ENCODE data around the gene PDE4A. TPM values are rescaled to one million over a fixed set of nuclear protein-coding genes. Genes with fewer than 3 reads are reported as not detected.

PDE4A gene
- total and polyA plus RNA-seq, 2 of the 8 experiments (the other 6 are each of a cell fraction or from before 2014, with no cell fraction given): 2.0 to 4.4 TPM

GRCh38 chr19:10422846-10423245, 2.5 kb downstream of the PDE4A start:
- Histone ChIP-seq H3K9ac (replicated peaks in 1 of 4; ENCODE audit: extremely low read depth in 1 of 4, low read depth in 3 of 4, low read length in 3 of 4) (no peak overlapping the region), H4K8ac (ENCODE audit: extremely low read depth, insufficient read depth, low read length) (no peak overlapping the region), H3K23me2 (ENCODE audit: low read depth, low read length) (peaks cover 14% of the 10 kb centered on the region; the same call in 1 of the 2 replicates), H3K4ac (replicated peaks; ENCODE audit: insufficient read length, low read depth, low read length) (peak overlapping the region; percentile 48), H2BK120ac (replicated peaks; ENCODE audit: low read depth, low read length) (no peak overlapping the region), H4K20me1 (replicated peaks in 1 of 2; ENCODE audit: control insufficient read depth in 1 of 2, insufficient read depth in 2 of 2, low read length in 2 of 2) (peaks cover 0 to 16% of the 10 kb centered on the region in 2 experiments), H3K4me1 (replicated peaks in 1 of 4; ENCODE audit: control insufficient read depth in 3 of 4, insufficient read depth in 4 of 4, low read length in 3 of 4) (peaks cover 2 to 26% (median 10%) of the 10 kb centered on the region in 4 experiments), H3K18ac (ENCODE audit: extremely low read depth, low read length) (no peak overlapping the region), H3K4me2 (ENCODE audit: insufficient read depth in 1 of 2, low read depth in 2 of 2, low read length in 2 of 2) (no peak overlapping the region), H3K14ac (ENCODE audit: insufficient read length) (no peak overlapping the region), H2BK12ac (ENCODE audit: low read depth, low read length) (no peak overlapping the region), H2AFZ (ENCODE audit: low read length) (no peak overlapping the region), H2AK5ac (ENCODE audit: low read depth, low read length) (no peak overlapping the region), H3K79me2 (ENCODE audit: control insufficient read depth in 1 of 2, insufficient read depth in 2 of 2, low read length in 2 of 2) (no peaks in the 10 kb centered on the region), H2BK5ac (ENCODE audit: low read depth, low read length) (no peak overlapping the region), H3K9me3 (ENCODE audit: insufficient read depth in 2 of 2, low read depth in 1 of 2, low read length in 1 of 2) (no peaks in the 10 kb centered on the region), H4K91ac (replicated peaks; ENCODE audit: insufficient read length, low read length) (no peak overlapping the region), H3K4me3 (ENCODE audit: extremely low read depth in 1 of 4, insufficient read depth in 2 of 4, low read depth in 3 of 4, low read length in 4 of 4) (no peak overlapping the region), H2BK15ac (ENCODE audit: low read length) (no peak overlapping the region), H3K79me1 (ENCODE audit: low read depth, low read length) (no peaks in the 10 kb centered on the region), H4K5ac (ENCODE audit: insufficient read length, low read depth, low read length) (no peak overlapping the region), H3K27ac (ENCODE audit: low read depth, low read length) (no peak overlapping the region), H3K27me3 (replicated peaks in 1 of 4; ENCODE audit: control insufficient read depth in 3 of 4, extremely low read depth in 1 of 4, insufficient read depth in 3 of 4, low read length in 3 of 4) (peaks cover 46 to 93% (median 81%) of the 10 kb centered on the region in 4 experiments), H2BK20ac (ENCODE audit: low read length) (no peak overlapping the region), H3K56ac (replicated peaks; ENCODE audit: insufficient read length, low read depth, low read length) (no peak overlapping the region), H3K23ac (ENCODE audit: insufficient read length) (no peak overlapping the region), H3K36me3 (ENCODE audit: control insufficient read depth in 2 of 4, insufficient read depth in 4 of 4, low read length in 3 of 4) (no peaks in the 10 kb centered on the region)
- DNase-seq (ENCODE audit: low read depth in 1 of 2, low spot score in 2 of 2) (no peak), FAIRE-seq (no peak)
- WGBS, 2 experiments (ENCODE audit: extremely low coverage in 1 of 2, insufficient coverage in 1 of 2, insufficient read length in 1 of 2, insufficient replicate concordance in 2 of 2, low coverage in 1 of 2, low lambda C conversion rate in 2 of 2, missing lambda C conversion rate in 1 of 2): 95% methylated on average over 2 of the region's 3 CpGs; no CpG with 5 or more reads in 1 of the 2 experiments
- ChIA-PET CTCF (ENCODE audit: partially characterized antibody) (interaction anchor here (1.0 to 4.8 kb wide), 9 partner anchors 11 to 158 kb away, joined by 3 to 38 read pairs (median 5); partner anchors contain the start of gene CDC37), POLR2A (ENCODE audit: partially characterized antibody) (no interaction called here)
- TF ChIP-seq GABPA (IDR thresholded peaks at IDR 0.05; ENCODE audit: borderline replicate concordance, insufficient read depth, low read length): no peak
- no peak for TF ChIP-seq E2F6 (IDR thresholded peaks at IDR 0.05)
- no peak for TF ChIP-seq SP2 (IDR thresholded peaks at IDR 0.05; ENCODE audit: low read length)
- TF ChIP-seq KDM5A (IDR thresholded peaks at IDR 0.05; ENCODE audit: low read length): no peak
- TF ChIP-seq KDM1A (IDR thresholded peaks at IDR 0.05; ENCODE audit: borderline replicate concordance, low read length): no peak
- no peak for TF ChIP-seq TAF7 (optimal IDR thresholded peaks at IDR 0.05; ENCODE audit: borderline replicate concordance, low read depth, low read length)

Data from H1 (cell line).